Measurements from ENCODE around the gene ATAT1. TPM values are rescaled to one million over a fixed set of nuclear protein-coding genes. Genes with fewer than 3 reads are reported as not detected.

ATAT1 gene
- polyA plus RNA-seq, 3 donors: 0.51 to 10.4 (median 0.68) TPM

DNA sequence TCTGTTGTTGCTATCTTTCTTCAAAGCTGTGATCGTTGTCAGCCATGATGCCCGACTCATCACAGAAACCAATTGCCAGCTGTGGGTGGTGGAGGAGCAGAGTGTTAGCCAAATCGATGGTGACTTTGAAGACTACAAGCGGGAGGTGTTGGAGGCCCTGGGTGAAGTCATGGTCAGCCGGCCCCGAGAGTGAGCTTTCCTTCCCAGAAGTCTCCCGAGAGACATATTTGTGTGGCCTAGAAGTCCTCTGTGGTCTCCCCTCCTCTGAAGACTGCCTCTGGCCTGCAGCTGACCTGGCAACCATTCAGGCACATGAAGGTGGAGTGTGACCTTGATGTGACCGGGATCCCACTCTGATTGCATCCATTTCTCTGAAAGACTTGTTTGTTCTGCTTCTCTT is 36.2 kb upstream of the ATAT1 start:
- no peaks in the 10 kb centered on the region for H3K79me2 ChIP-seq (ENCODE audit: insufficient read depth, low read length)
- H3K9me3 ChIP-seq (replicated peaks in 1 of 2; ENCODE audit: control insufficient read depth in 1 of 2, insufficient read depth in 1 of 2, low read length in 2 of 2): no peaks in the 10 kb centered on the region
- Mint-ChIP-seq H3K4me1 (no peaks in the 10 kb centered on the region), H3K27ac (peak overlapping the region in 1 of 7 donors; percentile 42), H3K36me3 (peaks cover 72 to 97% of the 10 kb centered on the region in 2 donors), H3K4me3 (no peak overlapping the region), H3K9me3 (peaks cover 0 to 2% (median 0%) of the 10 kb centered on the region in 7 donors), H3K27me3 (ENCODE audit: low read depth in 3 of 3) (peaks cover 0 to 2% (median 2%) of the 10 kb centered on the region in 3 donors)
- intact Hi-C loops (cut with micrococcal nuclease): loop anchor here in 1 of 2 donors (10.0 kb wide), 1 partner anchor 46 kb away; no protein-coding TSS in a partner anchor
- 100% methylated on average over 6 of the region's 8 CpGs for WGBS (ENCODE audit: insufficient coverage)
- no peaks in the 10 kb centered on the region for H3K27me3 ChIP-seq (ENCODE audit: control insufficient read depth in 2 of 2, insufficient read depth in 2 of 2, low read length in 2 of 2)
- H3K36me3 ChIP-seq (replicated peaks in 1 of 2; ENCODE audit: control insufficient read depth in 1 of 2, insufficient read depth in 2 of 2, low read length in 2 of 2): peaks cover 67 to 96% of the 10 kb centered on the region in 2 donors
- no peak for DNase-seq
- peak overlapping the region in 1 of 2 donors; percentile 45 for H3K27ac ChIP-seq (ENCODE audit: low read depth in 1 of 2, low read length in 2 of 2)
- no peak overlapping the region for H2AFZ ChIP-seq (ENCODE audit: insufficient read depth, low read depth, low read length, poor library complexity, severe bottlenecking)
- no peak overlapping the region for H3K9ac ChIP-seq (ENCODE audit: insufficient read depth, low read length, poor library complexity, severe bottlenecking)
- peaks cover 31% of the 10 kb centered on the region for H4K20me1 ChIP-seq (ENCODE audit: insufficient read depth, low read length)
- TF ChIP-seq CTCF (IDR thresholded peaks at IDR 0.05): no peak
- no peak overlapping the region for H3K4me2 ChIP-seq (replicated peaks; ENCODE audit: extremely low read depth, low read length, poor library complexity, severe bottlenecking)
- no peak overlapping the region for H3K4me3 ChIP-seq (replicated peaks in 1 of 3; ENCODE audit: low read depth in 2 of 3, low read length in 3 of 3)
- H3K4me1 ChIP-seq (ENCODE audit: control insufficient read depth in 1 of 2, insufficient read depth in 2 of 2, low read length in 2 of 2): no peaks in the 10 kb centered on the region

GRCh38 chr6:30591008-30591407 is 35.7 kb upstream of the ATAT1 start:
- WGBS (ENCODE audit: insufficient coverage): no CpG with 5 or more reads among the region's 1 CpG
- Mint-ChIP-seq H3K36me3 (peaks cover 67 to 94% of the 10 kb centered on the region in 2 donors), H3K4me1 (no peaks in the 10 kb centered on the region), H3K4me3 (no peak overlapping the region), H3K27ac (peak overlapping the region in 2 of 7 donors; percentile 38 to 46), H3K27me3 (ENCODE audit: low read depth in 3 of 3) (peaks cover 0 to 2% (median 2%) of the 10 kb centered on the region in 3 donors), H3K9me3 (peaks cover 0 to 2% (median 0%) of the 10 kb centered on the region in 7 donors)
- Histone ChIP-seq H3K4me2 (replicated peaks; ENCODE audit: extremely low read depth, low read length, poor library complexity, severe bottlenecking) (no peak overlapping the region), H3K79me2 (ENCODE audit: insufficient read depth, low read length) (no peaks in the 10 kb centered on the region), H3K9ac (ENCODE audit: insufficient read depth, low read length, poor library complexity, severe bottlenecking) (no peak overlapping the region), H3K36me3 (replicated peaks in 1 of 2; ENCODE audit: control insufficient read depth in 1 of 2, insufficient read depth in 2 of 2, low read length in 2 of 2) (peaks cover 62 to 92% of the 10 kb centered on the region in 2 donors), H4K20me1 (ENCODE audit: insufficient read depth, low read length) (peaks cover 31% of the 10 kb centered on the region), H3K27ac (ENCODE audit: low read depth in 1 of 2, low read length in 2 of 2) (peak overlapping the region in 1 of 2 donors; percentile 45), H3K27me3 (ENCODE audit: control insufficient read depth in 2 of 2, insufficient read depth in 2 of 2, low read length in 2 of 2) (no peaks in the 10 kb centered on the region), H3K4me1 (ENCODE audit: control insufficient read depth in 1 of 2, insufficient read depth in 2 of 2, low read length in 2 of 2) (no peaks in the 10 kb centered on the region), H3K4me3 (replicated peaks in 1 of 3; ENCODE audit: low read depth in 2 of 3, low read length in 3 of 3) (no peak overlapping the region), H2AFZ (ENCODE audit: insufficient read depth, low read depth, low read length, poor library complexity, severe bottlenecking) (no peak overlapping the region), H3K9me3 (replicated peaks in 1 of 2; ENCODE audit: control insufficient read depth in 1 of 2, insufficient read depth in 1 of 2, low read length in 2 of 2) (no peaks in the 10 kb centered on the region)
- intact Hi-C loops (cut with micrococcal nuclease): loop anchor here in 1 of 2 donors (10.0 kb wide), 1 partner anchor 46 kb away; no protein-coding TSS in a partner anchor
- DNase-seq: no peak
- TF ChIP-seq CTCF (IDR thresholded peaks at IDR 0.05): no peak
